GM18520 (cell line): Measurements from ENCODE around the gene PAK5.

ENCODE experiments used
- ATAC-seq: cut with Tn5 transposase; IDR thresholded peaks from one replicate; pipeline ENCODE4 v1.9.1; 2021; ENCODE audit not compliant: unreplicated experiment

Gene PAK5

GRCh38 chr20:9792674-9793073 lies 46.2 kb downstream of the PAK5 start:
- no peak for ATAC-seq

- ATAC-seq = no peak
Measured at GRCh38 chr20:9789131-9789530, 49.7 kb downstream of the PAK5 start.

GRCh38 chr20:9775176-9775575 lies 63.7 kb downstream of the PAK5 start:
- no peak for ATAC-seq

GRCh38 chr20:9769954-9770353 lies 68.9 kb downstream of the PAK5 start:
- no peak for ATAC-seq

- ATAC-seq = no peak
Measured at GRCh38 chr20:9761476-9761875, 77.4 kb downstream of the PAK5 start.

- ATAC-seq = no peak
Measured at GRCh38 chr20:9759392-9759791, 79.5 kb downstream of the PAK5 start.

GRCh38 chr20:9758752-9759151 lies 80.1 kb downstream of the PAK5 start:
- ATAC-seq = no peak

- no peak for ATAC-seq
Measured at GRCh38 chr20:9756660-9757059, 82.2 kb downstream of the PAK5 start.

- no peak for ATAC-seq
Measured at GRCh38 chr20:9755301-9755700, 83.6 kb downstream of the PAK5 start.

- ATAC-seq = no peak
Measured at GRCh38 chr20:9744551-9744950, 94.3 kb downstream of the PAK5 start.

GRCh38 chr20:9743871-9744270 lies 95.0 kb downstream of the PAK5 start:
- no peak for ATAC-seq

GRCh38 chr20:9742821-9743220 lies 96.1 kb downstream of the PAK5 start:
- ATAC-seq = no peak

GRCh38 chr20:9741996-9742395 lies 96.9 kb downstream of the PAK5 start:
- ATAC-seq = no peak

GRCh38 chr20:9740486-9740885 lies 98.4 kb downstream of the PAK5 start:
- ATAC-seq = no peak

GRCh38 chr20:9739991-9740390 lies 98.9 kb downstream of the PAK5 start:
- ATAC-seq = no peak

- ATAC-seq = no peak
Measured at GRCh38 chr20:9736373-9736772, 102.5 kb downstream of the PAK5 start.

- no peak for ATAC-seq
Measured at GRCh38 chr20:9723501-9724202, 115.2 kb downstream of the PAK5 start.

GRCh38 chr20:9711872-9712271 lies 127.0 kb downstream of the PAK5 start:
- no peak for ATAC-seq

- ATAC-seq = no peak
Measured at GRCh38 chr20:9710685-9711084, 128.2 kb downstream of the PAK5 start.

- no peak for ATAC-seq
Measured at GRCh38 chr20:9705722-9706476, 133.0 kb downstream of the PAK5 start.

- ATAC-seq = no peak
Measured at GRCh38 chr20:9699181-9699580, 139.7 kb downstream of the PAK5 start.

- ATAC-seq = no peak
Measured at GRCh38 chr20:9689041-9689440, 149.8 kb downstream of the PAK5 start.

- no peak for ATAC-seq
Measured at GRCh38 chr20:9686866-9687265, 152.0 kb downstream of the PAK5 start.
